GM04503 (cell line): Measurements from ENCODE around the gene TXNRD1.
"Not testable (repeated sequence)": the region's sequence is repeated elsewhere in the genome, so short reads cannot be mapped to it uniquely, and the experiment has no call there.

ENCODE experiments used
- DNase-seq: peaks from one replicate; pipeline ENCODE4 v3.0.0-alpha.2; 2012; ENCODE audit warnings: low read depth

TXNRD1 gene

DNA sequence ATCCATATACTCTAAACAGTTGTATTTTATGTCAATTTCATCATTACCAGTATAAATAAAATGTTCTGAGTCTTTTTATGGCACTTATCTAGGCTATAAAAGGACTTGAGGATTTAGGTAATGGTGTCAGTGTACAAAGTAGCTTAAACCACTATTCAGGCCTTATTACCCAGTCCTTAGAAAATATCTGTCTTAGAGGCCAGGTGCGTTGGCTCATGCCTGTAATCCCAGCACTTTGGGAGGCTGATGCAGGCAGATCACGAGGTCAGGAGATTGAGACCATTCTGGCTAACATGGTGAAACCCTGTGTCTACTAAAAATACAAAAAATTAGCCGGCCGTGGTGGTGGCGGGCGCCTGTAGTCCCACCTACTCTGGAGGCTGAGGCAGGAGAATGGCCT lies 112.7 kb downstream of the TXNRD1 start:
- not testable (repeated sequence) for DNase-seq

DNA sequence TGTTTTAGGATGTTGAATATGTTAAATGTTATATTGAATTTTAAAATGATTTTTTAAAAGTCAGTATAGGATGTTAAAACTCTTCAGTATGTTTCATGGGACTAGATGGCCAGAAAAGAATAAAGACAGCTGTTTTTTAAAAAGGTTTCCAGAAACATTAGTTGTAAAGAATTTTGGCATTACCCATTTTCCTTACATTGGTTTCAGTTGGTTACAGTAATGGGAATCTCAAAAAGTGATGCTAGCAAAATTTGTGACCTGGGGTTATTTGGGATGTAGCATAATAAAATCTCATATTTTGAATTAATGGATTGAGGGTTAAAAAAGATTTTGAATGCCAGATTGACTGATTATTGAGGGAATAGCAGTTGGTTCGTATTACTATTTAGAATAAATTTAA lies 113.2 kb downstream of the TXNRD1 start:
- DNase-seq = no peak

DNA sequence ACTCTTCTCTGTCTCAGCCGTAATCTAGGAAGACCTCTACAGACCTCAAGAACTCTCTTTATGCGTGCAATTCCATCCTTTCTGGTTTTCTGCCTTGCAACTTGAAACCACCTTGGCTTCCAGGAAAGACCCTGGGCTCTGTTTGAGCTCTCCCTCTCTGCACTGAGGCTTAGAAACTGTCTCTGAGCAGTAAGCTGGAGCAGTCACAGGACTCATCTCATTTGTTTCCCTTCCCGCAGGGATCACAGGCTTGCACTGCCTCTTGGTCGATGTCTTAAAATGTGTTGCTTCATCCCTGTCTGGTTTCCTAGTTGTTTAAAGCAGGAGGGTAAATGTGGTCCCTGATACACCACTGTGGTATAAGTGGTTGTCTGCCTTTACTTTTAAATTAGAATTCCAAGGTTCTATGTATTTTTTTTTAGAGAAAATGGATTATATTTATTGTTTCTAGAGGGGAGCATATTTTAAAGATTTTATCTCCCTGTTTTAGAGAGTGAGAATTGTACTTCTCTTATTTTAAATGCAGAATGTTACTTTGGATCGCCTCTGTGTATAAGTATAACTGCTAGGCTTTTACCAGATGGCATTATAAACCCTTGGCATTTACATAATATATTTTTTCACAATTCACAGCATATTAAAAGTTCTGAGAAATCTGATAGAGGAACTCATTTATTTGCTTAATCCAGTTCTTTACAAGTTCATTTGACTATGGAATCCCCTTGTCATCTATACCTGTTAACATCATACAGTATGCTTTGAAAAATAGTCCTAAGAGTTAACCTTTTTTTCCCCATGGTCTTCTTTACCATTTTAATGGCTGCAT lies 114.3 kb downstream of the TXNRD1 start:
- no peak for DNase-seq

DNA sequence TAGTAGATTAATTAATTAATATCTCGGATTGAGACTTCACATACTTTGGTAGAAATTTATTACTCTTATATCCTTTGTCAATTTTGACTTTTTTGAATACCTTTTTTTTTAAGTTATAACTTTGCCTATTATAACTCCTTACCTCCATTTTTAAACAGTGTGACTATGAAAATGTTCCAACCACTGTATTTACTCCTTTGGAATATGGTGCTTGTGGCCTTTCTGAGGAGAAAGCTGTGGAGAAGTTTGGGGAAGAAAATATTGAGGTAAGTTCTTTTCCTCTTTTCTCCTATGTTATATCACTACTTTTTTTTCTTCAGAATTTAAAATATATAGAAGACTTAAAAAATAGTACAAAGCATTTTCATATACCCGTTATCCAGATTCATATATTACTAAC lies 115.8 kb downstream of the TXNRD1 start:
- no peak for DNase-seq

DNA sequence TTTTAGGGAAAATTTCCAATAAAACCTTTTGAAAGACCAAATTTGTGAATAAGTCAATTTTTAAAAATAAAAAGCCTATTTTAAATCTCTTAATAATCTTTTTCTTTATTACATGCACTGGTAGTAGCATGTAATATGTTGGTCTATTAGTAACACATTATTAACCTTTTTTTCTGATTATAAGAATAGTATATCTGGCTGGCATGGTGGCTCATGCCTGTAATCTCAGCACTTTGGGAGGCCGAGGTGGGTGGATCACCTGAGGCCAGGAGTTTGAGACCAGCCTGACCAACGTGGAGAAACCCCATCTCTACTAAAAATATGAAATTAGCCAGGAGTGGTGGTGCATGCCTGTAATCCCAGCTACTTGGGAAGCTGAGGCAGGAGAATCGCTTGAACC lies 116.7 kb downstream of the TXNRD1 start:
- DNase-seq = not testable (repeated sequence)

DNA sequence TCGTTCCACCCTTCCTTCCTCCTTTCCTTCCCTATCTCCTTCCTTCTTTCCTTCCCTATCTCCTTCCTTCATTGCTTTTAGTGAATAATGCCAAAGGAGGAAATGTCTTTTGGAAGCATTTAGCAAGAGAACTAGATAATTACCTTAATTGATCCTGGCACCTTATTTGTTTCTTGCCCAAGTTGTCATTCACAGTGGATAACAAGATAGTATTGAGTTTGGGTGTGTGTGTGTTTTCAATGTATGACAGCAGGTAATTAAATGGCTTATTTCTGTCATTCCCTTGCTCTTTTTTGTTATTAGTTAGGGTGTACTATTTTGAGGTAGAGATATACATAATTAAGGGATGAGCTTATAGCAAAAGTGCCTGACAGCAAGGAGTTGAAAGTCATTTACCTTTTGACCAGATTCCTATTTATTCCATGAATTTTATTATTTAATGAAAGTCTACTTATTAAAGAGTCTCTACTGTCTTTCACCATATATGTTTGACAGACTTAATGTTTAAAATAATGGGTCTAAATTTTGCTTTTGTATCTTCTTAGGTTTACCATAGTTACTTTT lies 118.2 kb downstream of the TXNRD1 start:
- no peak for DNase-seq

DNA sequence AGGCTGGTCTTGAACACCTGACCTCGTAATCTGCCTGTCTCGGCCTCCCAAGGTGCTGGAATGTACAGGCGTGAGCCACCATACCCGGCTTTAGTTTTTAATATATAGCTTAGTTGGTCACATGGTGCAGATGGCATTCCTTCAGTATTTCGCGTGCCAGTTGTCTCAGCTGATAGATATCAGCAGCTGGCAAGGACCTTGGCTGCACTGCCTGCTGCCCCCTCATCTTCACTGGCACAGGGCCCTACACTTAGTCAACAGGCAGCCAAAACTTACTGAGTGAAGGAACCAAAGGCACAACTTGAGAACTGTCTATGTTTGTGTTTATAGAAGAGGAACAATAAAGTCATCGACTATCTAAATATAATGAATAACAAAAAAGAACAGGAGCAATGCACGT lies 119.0 kb downstream of the TXNRD1 start:
- DNase-seq = no peak

DNA sequence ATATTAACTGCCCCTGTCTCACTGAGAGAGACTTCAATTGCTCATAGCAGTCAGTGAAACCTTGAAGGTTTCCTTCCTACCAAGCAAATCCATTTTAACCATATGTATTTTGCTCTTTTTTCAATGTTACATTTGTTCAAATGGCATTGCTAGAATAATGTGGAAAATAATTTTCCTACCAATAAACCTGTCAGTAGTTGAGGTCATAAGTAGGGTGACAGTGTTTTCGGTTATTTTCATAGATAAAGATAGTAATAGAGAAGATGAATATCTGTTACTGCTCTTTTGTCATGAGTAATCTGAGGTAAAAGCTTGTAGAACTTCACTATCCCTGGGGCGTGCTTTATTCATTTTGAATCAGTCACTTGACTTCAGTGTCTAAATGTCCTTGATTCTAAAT lies 120.5 kb downstream of the TXNRD1 start:
- no peak for DNase-seq

DNA sequence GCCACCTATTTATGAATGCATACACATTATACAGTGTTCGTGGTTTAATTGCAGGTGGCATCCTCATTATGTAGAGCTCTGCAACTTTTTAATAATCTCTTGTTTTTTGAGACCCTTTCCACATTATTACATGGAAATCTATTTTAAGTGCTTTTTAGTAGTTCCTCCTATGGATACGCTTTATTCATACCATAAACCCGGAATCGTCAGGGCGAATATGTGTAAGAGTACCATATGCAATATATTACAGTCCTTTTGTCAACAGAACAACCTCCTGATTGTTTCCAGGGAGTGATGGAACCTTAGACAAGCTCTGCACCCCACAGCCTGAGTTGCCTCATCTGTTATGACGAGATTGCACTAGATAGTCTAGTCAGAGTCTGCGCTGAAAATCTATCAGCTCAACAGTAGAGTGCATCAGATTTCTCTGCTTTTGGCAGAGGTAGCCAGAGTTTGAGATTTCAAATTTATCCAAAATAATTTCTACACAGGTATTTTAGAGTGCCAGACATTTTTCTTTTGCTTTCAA lies 121.5 kb downstream of the TXNRD1 start:
- DNase-seq = no peak

DNA sequence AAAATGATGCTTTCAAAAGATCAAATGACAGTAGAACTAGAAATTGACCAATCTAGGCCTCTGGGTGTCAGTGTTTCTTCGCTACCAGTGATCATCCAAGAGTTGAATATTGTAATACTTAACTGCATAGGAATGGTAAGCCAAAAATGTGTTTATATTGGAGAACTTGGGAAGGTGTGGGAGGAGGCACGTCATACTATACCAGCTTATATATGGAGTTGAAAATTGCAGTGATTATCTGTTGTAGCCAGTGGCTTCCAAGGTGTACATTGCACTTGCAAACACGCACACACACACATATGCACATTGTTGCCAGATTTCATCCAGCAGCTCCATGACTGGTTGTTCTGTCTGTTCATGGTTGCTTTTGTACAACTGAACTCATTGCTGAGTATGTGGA lies 124.1 kb downstream of the TXNRD1 start:
- DNase-seq = no peak

DNA sequence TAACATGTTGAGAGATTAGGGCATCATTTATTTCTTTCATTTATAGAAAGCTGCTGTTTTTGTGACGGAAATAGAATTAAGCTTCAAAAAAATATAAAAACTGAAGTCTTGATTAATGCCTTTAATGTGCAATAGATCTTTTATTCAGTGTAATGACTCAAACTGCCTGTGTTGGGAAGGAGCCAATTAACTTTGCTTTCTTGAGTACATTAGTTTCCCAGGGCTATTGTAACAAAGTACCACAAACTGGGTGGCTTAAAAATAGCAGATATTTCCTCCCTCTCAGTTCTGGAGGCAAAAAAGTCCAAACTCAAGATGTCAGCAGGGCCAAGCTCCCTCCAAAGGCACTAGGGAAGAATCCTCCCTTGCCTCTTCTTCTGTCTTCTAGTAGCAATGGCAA lies 124.6 kb downstream of the TXNRD1 start:
- no peak for DNase-seq

DNA sequence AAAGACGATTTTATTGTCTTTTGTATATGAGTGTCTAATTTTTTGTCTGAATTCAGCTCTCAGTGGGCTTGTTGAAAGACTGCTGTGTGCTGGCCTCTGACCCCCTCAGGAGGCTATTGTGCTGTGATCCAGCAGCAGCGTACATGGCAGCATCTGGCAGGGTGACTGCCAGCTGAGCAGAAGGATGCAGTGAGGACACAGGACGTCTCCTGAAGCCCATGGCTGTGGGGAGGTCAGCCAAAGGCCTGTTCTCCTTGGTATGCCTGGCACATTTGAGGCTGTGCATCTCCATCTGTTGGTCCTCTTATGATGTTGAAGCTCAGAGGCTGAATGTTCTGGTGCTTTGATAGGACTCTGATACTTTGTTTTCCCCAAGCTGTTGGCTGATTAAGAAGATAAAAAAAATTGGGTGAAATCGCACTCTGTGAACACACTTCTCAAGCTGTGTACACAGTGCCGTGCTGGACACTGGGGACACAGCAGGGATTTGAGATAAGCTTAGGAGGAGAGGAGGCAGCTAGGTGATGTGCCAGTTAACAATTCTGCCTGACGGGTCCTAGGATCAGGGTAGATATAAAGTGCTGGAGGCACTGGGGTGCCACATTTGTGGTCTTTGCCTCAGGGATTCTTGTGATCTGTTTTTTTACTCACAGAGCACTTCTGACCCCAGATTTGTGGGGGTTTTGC lies 125.5 kb downstream of the TXNRD1 start:
- DNase-seq = no peak

DNA sequence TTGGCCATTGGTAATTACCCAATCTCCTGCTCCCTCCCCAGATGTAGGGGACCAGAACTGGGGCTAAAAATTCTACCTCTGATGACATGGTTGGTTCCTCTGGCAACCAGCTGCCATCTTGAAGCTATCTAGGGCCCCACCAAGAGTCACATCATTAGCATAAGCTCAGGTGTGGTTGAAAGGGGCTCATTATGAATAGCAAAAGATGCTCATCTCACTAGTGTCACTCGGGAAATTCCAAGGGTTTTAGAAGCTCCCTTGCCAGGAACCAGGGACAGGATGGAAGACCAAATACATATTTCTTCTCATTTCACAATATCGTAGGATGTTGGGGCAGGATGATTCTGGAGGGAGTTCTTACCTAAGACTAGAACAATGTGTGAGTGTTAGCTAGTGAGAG lies 126.6 kb downstream of the TXNRD1 start:
- no peak for DNase-seq

DNA sequence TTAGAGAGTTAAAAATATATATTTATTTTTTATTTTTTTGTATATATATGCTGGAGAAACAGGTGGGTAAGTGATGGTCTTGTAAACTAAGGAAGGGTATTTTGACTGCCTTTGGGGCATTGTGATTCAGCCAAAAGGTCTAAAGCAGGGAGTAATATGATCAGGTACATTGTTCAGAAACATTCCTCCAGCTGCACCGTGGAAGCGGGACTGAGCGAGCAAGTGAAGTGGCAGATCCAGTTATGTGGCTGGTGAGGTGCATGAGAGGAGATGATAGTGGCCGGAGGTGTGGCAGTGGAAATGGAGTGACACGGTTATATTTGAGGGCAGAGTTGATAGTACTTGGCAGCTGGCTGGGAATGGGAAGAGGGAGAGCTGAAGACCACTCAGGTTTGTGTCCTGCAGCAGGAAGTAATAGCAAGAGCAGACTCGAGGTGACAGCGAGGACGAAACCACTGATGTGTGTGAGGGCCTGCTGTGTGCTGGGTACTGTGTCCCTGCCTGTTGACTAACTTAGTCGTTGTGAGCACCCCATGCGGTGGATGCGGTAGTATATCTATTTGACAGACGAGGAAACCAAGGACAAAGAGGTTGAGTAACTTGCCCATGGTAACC lies 127.2 kb downstream of the TXNRD1 start:
- no peak for DNase-seq

DNA sequence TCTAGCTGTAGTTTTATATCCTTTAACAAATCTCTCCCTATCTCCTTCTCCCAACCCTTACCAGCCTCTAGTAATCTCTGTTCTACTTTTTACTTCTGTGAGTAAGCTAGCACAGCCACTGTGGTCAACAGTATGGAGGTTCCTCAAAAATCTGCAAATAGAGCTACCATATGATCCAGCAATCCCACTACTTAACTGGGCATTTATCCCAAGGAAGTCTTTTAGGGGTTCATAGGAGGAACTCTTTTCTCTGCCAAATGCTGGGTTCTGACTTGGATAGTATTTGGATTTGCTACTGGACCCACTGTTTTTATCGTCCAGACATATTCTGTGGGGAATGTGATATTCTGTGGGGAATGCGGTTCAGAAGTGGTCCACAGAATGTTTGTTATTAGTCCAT lies 129.1 kb downstream of the TXNRD1 start:
- no peak for DNase-seq

DNA sequence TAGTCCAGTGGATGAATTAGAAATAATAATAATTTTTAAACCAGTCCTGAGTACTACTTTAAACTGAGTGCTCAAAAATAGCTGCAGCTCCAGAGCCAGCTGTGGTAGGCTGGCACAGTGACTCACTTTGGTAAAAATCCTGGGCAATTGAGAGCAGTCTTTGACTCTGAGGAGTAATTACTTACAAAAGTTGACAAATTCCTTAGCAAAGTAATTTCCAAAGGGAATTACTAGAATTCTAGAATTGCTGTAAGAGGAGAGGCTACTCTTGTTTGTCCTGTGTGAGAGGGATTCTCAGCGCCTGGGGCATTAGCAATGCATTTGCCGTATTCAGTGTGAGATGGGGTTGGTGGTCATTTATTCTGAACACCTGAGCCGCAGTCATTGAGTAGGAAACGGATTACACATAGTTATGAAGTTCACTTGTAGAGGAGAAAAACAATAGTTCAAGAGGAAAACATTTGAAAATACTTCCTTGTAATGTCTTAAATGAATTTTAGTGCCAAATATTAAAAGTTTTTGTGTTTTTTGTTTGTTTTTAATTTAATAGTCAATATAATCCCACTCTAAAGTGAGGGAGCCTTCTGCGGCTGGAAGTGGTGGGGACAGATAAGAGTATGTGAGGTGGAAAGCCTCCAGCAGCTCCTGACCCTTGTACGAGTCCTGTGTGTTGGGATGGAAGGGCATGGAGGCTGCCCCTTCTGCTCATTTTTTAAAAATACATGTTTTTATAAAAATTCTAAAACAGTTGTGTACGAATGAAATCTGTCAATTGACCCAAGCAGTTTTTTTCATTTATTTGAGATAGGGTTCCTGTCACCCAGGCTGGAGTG lies 129.9 kb downstream of the TXNRD1 start:
- DNase-seq = no peak

DNA sequence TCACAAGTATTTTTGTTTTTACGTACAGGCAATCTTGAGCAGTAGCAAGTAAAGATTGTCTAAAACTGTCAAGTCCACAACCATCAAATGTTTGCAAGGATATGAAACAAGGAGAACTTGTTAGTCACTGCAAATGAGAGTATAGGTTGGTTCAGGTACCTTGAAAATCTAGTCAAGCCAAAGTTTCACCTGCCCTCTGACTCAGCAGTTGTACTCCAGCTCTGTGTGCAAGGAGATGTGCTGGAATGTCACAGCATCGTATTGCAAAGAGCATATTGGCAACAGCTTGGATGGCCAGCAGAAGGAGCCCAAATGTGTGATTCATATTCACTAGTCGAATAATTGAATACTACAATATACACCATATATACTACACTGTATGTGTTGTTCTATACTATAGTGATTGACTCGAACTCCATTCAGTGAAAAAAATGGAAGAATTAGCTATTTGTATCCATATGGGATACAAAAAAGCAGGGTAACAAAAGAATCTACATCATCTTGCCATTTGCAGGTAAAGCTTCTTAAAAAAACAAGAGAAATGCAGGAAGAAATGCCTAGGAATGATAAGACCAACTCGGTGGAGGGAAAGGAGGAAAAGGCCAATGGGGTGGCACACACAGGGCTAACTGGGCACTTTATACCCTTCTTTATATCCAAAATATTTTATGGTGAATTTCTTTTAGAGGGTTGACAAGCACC lies 131.9 kb downstream of the TXNRD1 start:
- no peak for DNase-seq

DNA sequence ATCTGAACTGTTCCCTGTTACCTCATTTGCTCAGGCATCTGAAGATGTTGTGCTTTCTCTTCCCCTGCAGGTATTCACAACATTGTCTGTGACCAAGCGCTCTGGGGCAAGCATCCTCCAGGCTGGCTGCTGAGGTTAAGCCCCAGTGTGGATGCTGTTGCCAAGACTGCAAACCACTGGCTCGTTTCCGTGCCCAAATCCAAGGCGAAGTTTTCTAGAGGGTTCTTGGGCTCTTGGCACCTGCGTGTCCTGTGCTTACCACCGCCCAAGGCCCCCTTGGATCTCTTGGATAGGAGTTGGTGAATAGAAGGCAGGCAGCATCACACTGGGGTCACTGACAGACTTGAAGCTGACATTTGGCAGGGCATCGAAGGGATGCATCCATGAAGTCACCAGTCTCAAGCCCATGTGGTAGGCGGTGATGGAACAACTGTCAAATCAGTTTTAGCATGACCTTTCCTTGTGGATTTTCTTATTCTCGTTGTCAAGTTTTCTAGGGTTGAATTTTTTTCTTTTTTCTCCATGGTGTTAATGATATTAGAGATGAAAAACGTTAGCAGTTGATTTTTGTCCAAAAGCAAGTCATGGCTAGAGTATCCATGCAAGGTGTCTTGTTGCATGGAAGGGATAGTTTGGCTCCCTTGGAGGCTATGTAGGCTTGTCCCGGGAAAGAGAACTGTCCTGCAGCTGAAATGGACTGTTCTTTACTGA lies 132.9 kb downstream of the TXNRD1 start:
- DNase-seq = no peak

DNA sequence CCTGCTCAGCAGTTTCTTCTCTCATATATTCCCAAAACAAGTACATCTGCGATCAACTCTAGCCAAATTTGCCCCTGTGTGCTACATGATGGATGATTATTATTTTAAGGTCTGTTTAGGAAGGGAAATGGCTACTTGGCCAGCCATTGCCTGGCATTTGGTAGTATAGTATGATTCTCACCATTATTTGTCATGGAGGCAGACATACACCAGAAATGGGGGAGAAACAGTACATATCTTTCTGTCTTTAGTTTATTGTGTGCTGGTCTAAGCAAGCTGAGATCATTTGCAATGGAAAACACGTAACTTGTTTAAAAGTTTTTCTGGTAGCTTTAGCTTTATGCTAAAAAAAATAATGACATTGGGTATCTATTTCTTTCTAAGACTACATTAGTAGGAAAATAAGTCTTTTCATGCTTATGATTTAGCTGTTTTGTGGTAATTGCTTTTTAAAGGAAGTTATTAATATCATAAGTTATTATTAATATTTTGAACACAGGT lies 133.5 kb downstream of the TXNRD1 start:
- no peak for DNase-seq
